K562 (cell line): ENCODE measurements around the gene EPB42. TPM values are rescaled to one million over a fixed set of nuclear protein-coding genes. Genes with fewer than 3 reads are reported as not detected.

Experiments
- BHLHE40 ChIP-seq: IDR thresholded peaks from 2 replicates; pipeline ENCODE4 v1.6.1; 2011; ENCODE audit warnings: low read length, improper control_type of control experiment
- CBX2 ChIP-seq: fragments of 200-600 bp; sonication (generic); IDR thresholded peaks from one replicate; pipeline ENCODE4 v1.6.1; 2012; ENCODE audit warnings: mild to moderate bottlenecking, low read length, inconsistent platforms; ENCODE audit not compliant: insufficient read depth, poor library complexity, severe bottlenecking
- EHMT2 ChIP-seq: fragments of 450-650 bp; IDR thresholded peaks from 2 replicates; pipeline ENCODE4 v1.6.1; 2018; ENCODE audit warnings: antibody characterized with exemption
- EP300 ChIP-seq: IDR thresholded peaks from 2 replicates; pipeline ENCODE4 v1.6.1; 2012; ENCODE audit warnings: low read length, improper control_type of control experiment
- HDAC8 ChIP-seq: fragments of 450-650 bp; IDR thresholded peaks from 2 replicates; pipeline ENCODE4 v1.6.1; 2016; ENCODE audit warnings: mild to moderate bottlenecking, missing genetic modification characterization, moderate library complexity, missing compliant biosample characterization
- ILF3 ChIP-seq: fragments of 450-650 bp; IDR thresholded peaks from 2 replicates; pipeline ENCODE4 v1.6.1; 2018; ENCODE audit warnings: antibody characterized with exemption, mild to moderate bottlenecking, moderate library complexity, borderline replicate concordance
- MAFF ChIP-seq: IDR thresholded peaks from 2 replicates; pipeline ENCODE4 v1.6.1; 2012; ENCODE audit warnings: low read length, improper control_type of control experiment
- MEIS2 ChIP-seq: fragments of 450-650 bp; IDR thresholded peaks from 2 replicates; pipeline ENCODE4 v1.6.1; 2014; ENCODE audit warnings: mild to moderate bottlenecking; ENCODE audit not compliant: partially characterized antibody
- MYBL2 ChIP-seq, 2 experiments: fragments of 450-650 bp in 1 of 2; sonication (generic) in 1 of 2; formaldehyde crosslinking in 1 of 2; IDR thresholded peaks; 2 replicates each; pipeline versions ENCODE4 v1.6.1 to v1.8.1; 2017 to 2022; ENCODE audit warnings: borderline replicate concordance in 1 of 2, inconsistent platforms in 1 of 2, low read depth in 1 of 2, mild to moderate bottlenecking in 1 of 2, missing genetic modification reagents in 1 of 2, moderate library complexity in 1 of 2
- NBN ChIP-seq: fragments of 450-650 bp; IDR thresholded peaks from 2 replicates; pipeline ENCODE4 v1.6.1; 2016; ENCODE audit warnings: low read depth, mild to moderate bottlenecking
- NCOR1 ChIP-seq: fragments of 450-650 bp; IDR thresholded peaks from 2 replicates; pipeline ENCODE4 v1.6.1; 2016; ENCODE audit warnings: mild to moderate bottlenecking, moderate library complexity
- NELFE ChIP-seq: IDR thresholded peaks from 2 replicates; pipeline ENCODE4 v1.6.1; 2011; ENCODE audit warnings: mild to moderate bottlenecking; ENCODE audit not compliant: insufficient read depth, insufficient read length
- RCOR1 ChIP-seq, 2 experiments: IDR thresholded peaks; 2 replicates each; pipeline ENCODE4 v1.6.1; 2012; ENCODE audit warnings: low read depth in 2 of 2, low read length in 2 of 2, borderline replicate concordance in 1 of 2, improper control_type of control experiment in 1 of 2
- SRF ChIP-seq, 2 experiments: fragments of 250-450, 450-650 bp in 1 of 2; sonication (Bioruptor Pico) in 1 of 2; sonication (generic) in 1 of 2; formaldehyde crosslinking; IDR thresholded peaks; 2 replicates each; pipeline versions ENCODE4 v1.5.0 to v1.5.1; 2020 to 2022; ENCODE audit warnings: mild to moderate bottlenecking in 1 of 2, missing genetic modification reagents in 1 of 2
- TCF7 ChIP-seq: sonication (generic); IDR thresholded peaks from 2 replicates; pipeline ENCODE4 v1.6.1; 2016; ENCODE audit warnings: antibody characterized with exemption, borderline replicate concordance
- TEAD2 ChIP-seq: fragments of 450-650 bp; IDR thresholded peaks from 2 replicates; pipeline ENCODE4 v1.6.1; 2016; ENCODE audit warnings: missing genetic modification characterization, control low read depth, missing compliant biosample characterization
- ZC3H8 ChIP-seq: fragments of 450-650 bp; IDR thresholded peaks from 2 replicates; pipeline ENCODE4 v1.6.1; 2017
- ZNF232 ChIP-seq: sonication (generic); formaldehyde crosslinking; IDR thresholded peaks from 2 replicates; pipeline ENCODE4 v1.8.0; 2022; ENCODE audit warnings: mild to moderate bottlenecking, missing genetic modification reagents
- ZNF445 ChIP-seq: fragments of 250-450 bp; sonication (Bioruptor Pico); IDR thresholded peaks from 2 replicates; pipeline ENCODE4 v1.4.0; 2020; ENCODE audit warnings: low read depth, mild to moderate bottlenecking, moderate library complexity
- ZNF507 ChIP-seq: conservative IDR thresholded peaks from 2 replicates; pipeline ENCODE4 v1.6.1; 2017; ENCODE audit warnings: missing genetic modification characterization, missing compliant biosample characterization
- ZZZ3 ChIP-seq: fragments of 450-650 bp; IDR thresholded peaks from 2 replicates; pipeline ENCODE4 v1.6.1; 2016; ENCODE audit warnings: antibody characterized with exemption, mild to moderate bottlenecking, moderate library complexity
- polyA plus RNA-seq, 8 experiments: library from polyadenylated mRNA; depleted of rRNA in 4 of 8; stranded (reverse) in 5 of 8; unstranded in 3 of 8; fragments of >200 nt; fragmentation: Nextera tagmentation in 2 of 8; fragmentation: Illumina TruSeq in 1 of 8; extraction: Ambion mirVana in 2 of 8; extraction: Trizol in 1 of 8; gene quantifications; 2 replicates each; pipeline versions ENCODE4 v1.2.1 to v1.2.3, GENCODE V29; 2011 to 2014; ENCODE audit warnings: inconsistent platforms in 1 of 8, missing spikeins in 1 of 8
- total RNA-seq, 7 experiments: library from RNA; depleted of rRNA in 6 of 7; stranded (reverse); fragments of >200 nt in 6 of 7; fragmentation: Illumina TruSeq in 2 of 7; extraction: Trizol in 2 of 7; gene quantifications; 2 replicates each; pipeline versions ENCODE4 v1.2.1 to v1.2.3, GENCODE V29; 2011 to 2021; ENCODE audit warnings: low replicate concordance in 1 of 7
- TF ChIP-seq, protein P1 (sequence below), 2 experiments: fragments of 200-800 bp in 1 of 2; sonication (Bioruptor generic) in 1 of 2; sonication (generic) in 1 of 2; formaldehyde crosslinking in 1 of 2; IDR thresholded peaks in 1 of 2; conservative IDR thresholded peaks in 1 of 2; 2 replicates each; pipeline versions ENCODE4 v1.5.0 to v1.6.1; 2016 to 2020; ENCODE audit warnings: missing compliant biosample characterization in 1 of 2, missing genetic modification characterization in 1 of 2, missing genetic modification reagents in 1 of 2
- TF ChIP-seq, protein P2 (sequence below): fragments of 250-450 bp; sonication (Bioruptor Pico); IDR thresholded peaks from 2 replicates; pipeline ENCODE4 v1.9.0; 2021; ENCODE audit warnings: mild to moderate bottlenecking
- TF ChIP-seq, protein P3 (sequence below): sonication (generic); formaldehyde crosslinking; IDR thresholded peaks from 2 replicates; pipeline ENCODE4 v1.8.0; 2023; ENCODE audit warnings: mild to moderate bottlenecking, missing genetic modification reagents
- TF ChIP-seq, protein P4 (sequence below), 2 experiments: fragments of 450-650 bp; conservative IDR thresholded peaks; 2 replicates each; pipeline ENCODE4 v1.6.1; 2017; ENCODE audit warnings: mild to moderate bottlenecking in 2 of 2, moderate library complexity in 2 of 2

The EPB42 gene
- total and polyA plus RNA-seq, 9 of the 15 experiments (the other 6 are each of a cell fraction or from before 2014, with no cell fraction given) = 0.38 to 2.3 (median 1.4) TPM

DNA sequence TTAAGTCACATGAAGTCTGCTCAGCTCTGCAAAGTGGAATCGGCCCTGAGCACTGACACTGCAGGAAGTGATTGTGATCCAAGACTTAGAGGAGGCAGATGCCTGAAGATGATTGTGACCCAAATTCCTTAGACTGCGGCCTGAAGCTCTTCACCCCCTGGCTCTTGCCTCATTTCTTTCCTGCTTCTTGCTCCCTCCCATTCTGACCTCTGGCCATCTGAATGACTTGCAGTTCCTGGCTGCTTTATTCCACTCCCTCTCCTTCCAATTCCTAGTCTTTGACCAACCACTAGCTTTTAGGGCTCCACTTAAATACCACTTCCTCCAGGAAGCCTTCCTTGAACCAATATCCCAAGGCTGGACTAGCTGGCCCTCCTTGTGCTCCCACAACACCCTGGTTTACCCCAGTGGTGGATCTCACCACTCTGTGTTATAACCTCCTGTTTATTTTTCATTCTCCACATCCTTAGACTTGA, 9.9 kb upstream of the EPB42 start (continued):
- TF ChIP-seq, protein P1, sequence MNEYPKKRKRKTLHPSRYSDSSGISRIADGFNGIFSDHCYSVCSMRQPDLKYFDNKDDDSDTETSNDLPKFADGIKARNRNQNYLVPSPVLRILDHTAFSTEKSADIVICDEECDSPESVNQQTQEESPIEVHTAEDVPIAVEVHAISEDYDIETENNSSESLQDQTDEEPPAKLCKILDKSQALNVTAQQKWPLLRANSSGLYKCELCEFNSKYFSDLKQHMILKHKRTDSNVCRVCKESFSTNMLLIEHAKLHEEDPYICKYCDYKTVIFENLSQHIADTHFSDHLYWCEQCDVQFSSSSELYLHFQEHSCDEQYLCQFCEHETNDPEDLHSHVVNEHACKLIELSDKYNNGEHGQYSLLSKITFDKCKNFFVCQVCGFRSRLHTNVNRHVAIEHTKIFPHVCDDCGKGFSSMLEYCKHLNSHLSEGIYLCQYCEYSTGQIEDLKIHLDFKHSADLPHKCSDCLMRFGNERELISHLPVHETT (CRISPR knock-in tag; conservative IDR thresholded peaks at IDR 0.05 in 1 of 2, IDR thresholded peaks at IDR 0.05 in 1 of 2) = 0 out of 4 replicates have a peak, but pooled peaks of 1 of the 2 experiments have one; percentile 17
- TF ChIP-seq MAFF = peak; percentile 72; the same call in 1 of the 2 replicates
- TF ChIP-seq, protein P2, sequence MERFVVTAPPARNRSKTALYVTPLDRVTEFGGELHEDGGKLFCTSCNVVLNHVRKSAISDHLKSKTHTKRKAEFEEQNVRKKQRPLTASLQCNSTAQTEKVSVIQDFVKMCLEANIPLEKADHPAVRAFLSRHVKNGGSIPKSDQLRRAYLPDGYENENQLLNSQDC = no peak
- 0 out of 2 replicates have a peak, but pooled peaks have one; percentile 45 for TF ChIP-seq NBN
- TF ChIP-seq NCOR1 = peak; percentile 72
- TF ChIP-seq MEIS2 = no peak
- TF ChIP-seq, protein P3, sequence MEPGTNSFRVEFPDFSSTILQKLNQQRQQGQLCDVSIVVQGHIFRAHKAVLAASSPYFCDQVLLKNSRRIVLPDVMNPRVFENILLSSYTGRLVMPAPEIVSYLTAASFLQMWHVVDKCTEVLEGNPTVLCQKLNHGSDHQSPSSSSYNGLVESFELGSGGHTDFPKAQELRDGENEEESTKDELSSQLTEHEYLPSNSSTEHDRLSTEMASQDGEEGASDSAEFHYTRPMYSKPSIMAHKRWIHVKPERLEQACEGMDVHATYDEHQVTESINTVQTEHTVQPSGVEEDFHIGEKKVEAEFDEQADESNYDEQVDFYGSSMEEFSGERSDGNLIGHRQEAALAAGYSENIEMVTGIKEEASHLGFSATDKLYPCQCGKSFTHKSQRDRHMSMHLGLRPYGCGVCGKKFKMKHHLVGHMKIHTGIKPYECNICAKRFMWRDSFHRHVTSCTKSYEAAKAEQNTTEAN = no peak
- TF ChIP-seq BHLHE40 = no peak
- no peak for TF ChIP-seq TCF7
- TF ChIP-seq MYBL2 (IDR thresholded peaks at IDR 0.05; ENCODE audit: low read depth) = no peak
- no peak for TF ChIP-seq MYBL2 (CRISPR knock-in tag; IDR thresholded peaks at IDR 0.05; ENCODE audit: borderline replicate concordance)
- no peak for TF ChIP-seq ZNF507
- no peak for TF ChIP-seq ILF3
- TF ChIP-seq SRF (CRISPR knock-in tag; IDR thresholded peaks at IDR 0.05) = no peak
- TF ChIP-seq, protein P4, sequence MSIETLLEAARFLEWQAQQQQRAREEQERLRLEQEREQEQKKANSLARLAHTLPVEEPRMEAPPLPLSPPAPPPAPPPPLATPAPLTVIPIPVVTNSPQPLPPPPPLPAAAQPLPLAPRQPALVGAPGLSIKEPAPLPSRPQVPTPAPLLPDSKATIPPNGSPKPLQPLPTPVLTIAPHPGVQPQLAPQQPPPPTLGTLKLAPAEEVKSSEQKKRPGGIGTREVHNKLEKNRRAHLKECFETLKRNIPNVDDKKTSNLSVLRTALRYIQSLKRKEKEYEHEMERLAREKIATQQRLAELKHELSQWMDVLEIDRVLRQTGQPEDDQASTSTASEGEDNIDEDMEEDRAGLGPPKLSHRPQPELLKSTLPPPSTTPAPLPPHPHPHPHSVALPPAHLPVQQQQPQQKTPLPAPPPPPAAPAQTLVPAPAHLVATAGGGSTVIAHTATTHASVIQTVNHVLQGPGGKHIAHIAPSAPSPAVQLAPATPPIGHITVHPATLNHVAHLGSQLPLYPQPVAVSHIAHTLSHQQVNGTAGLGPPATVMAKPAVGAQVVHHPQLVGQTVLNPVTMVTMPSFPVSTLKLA (conservative IDR thresholded peaks at IDR 0.05) = peak in 1 of 2 experiments; percentile 49; a peak in 2 of 4 replicates
- TF ChIP-seq ZZZ3 = no peak
- TF ChIP-seq HDAC8 (tag) = no peak
- TF ChIP-seq RCOR1 (IDR thresholded peaks at IDR 0.05; ENCODE audit: borderline replicate concordance in 1 of 2, low read depth in 2 of 2, low read length in 2 of 2) = peak in 1 of 2 experiments; percentile 91; a peak in 2 of 4 replicates
- TF ChIP-seq CBX2 = no peak
- TF ChIP-seq ZC3H8 = no peak
- TF ChIP-seq ZNF445 (CRISPR knock-in tag) = no peak
- peak; percentile 48; the same call in 1 of the 2 replicates for TF ChIP-seq EHMT2
- peak; percentile 72; the same call in 1 of the 2 replicates for TF ChIP-seq EP300
- no peak for TF ChIP-seq ZNF232 (CRISPR knock-in tag)
- TF ChIP-seq TEAD2 (tag) = no peak
- no peak for TF ChIP-seq NELFE
